SIG-M5 treated with dmso at 0.1 percent for 504 hours (cell line): ENCODE measurements around the gene ERFL.
"Not testable (repeated sequence)": the region's sequence is repeated elsewhere in the genome, so short reads cannot be mapped to it uniquely, and the experiment has no call there.

Source experiments
- DNase-seq: peaks from one replicate; lab custom pipeline; 2025; ENCODE audit not compliant: unreplicated experiment; lab: John Stamatoyannopoulos, UW

ERFL gene

GRCh38 chr19:41944336-41944735 is 16.1 kb upstream of the ERFL start:
- DNase-seq = no peak

- no peak for DNase-seq
Measured at GRCh38 chr19:41941410-41942202, 13.4 kb upstream of the ERFL start.

- no peak for DNase-seq
Measured at GRCh38 chr19:41940731-41941409, 12.6 kb upstream of the ERFL start.

GRCh38 chr19:41939861-41940730 is 11.8 kb upstream of the ERFL start:
- no peak for DNase-seq

GRCh38 chr19:41939209-41939608 is 11.0 kb upstream of the ERFL start:
- not testable (repeated sequence) for DNase-seq

- no peak for DNase-seq
Measured at GRCh38 chr19:41937525-41938468, 9.5 kb upstream of the ERFL start.

GRCh38 chr19:41936961-41937360 is 8.7 kb upstream of the ERFL start:
- no peak for DNase-seq

GRCh38 chr19:41936416-41936850 is 8.2 kb upstream of the ERFL start:
- DNase-seq = no peak

- no peak for DNase-seq
Measured at GRCh38 chr19:41935760-41936415, 7.6 kb upstream of the ERFL start.

- peak; percentile 25 for DNase-seq
Measured at GRCh38 chr19:41934849-41935374, 6.7 kb upstream of the ERFL start.

- peak; percentile 45 for DNase-seq
Measured at GRCh38 chr19:41933693-41934426, 5.6 kb upstream of the ERFL start.

GRCh38 chr19:41932720-41933332 is 4.6 kb upstream of the ERFL start:
- no peak for DNase-seq

- no peak for DNase-seq
Measured at GRCh38 chr19:41932259-41932719, 4.0 kb upstream of the ERFL start.

GRCh38 chr19:41930926-41931592 is 2.8 kb upstream of the ERFL start:
- no peak for DNase-seq

GRCh38 chr19:41930322-41930722 is 2.1 kb upstream of the ERFL start:
- DNase-seq = no peak

- no peak for DNase-seq
Measured at GRCh38 chr19:41929536-41930071, 1.4 kb upstream of the ERFL start.

GRCh38 chr19:41928754-41929535 is 696 bp upstream of the ERFL start:
- DNase-seq = peak; percentile 65
